H9 (cell line): ENCODE measurements around the gene ANKRD55. TPM values are rescaled to one million over a fixed set of nuclear protein-coding genes. Genes with fewer than 3 reads are reported as not detected.

ENCODE experiments used
- DNase-seq: peaks from one replicate; pipeline ENCODE4 v3.0.0-alpha.2; 2017
- H2AFZ ChIP-seq: one replicate; pipeline ENCODE4 v1.6.1; 2013; ENCODE audit warnings: mild to moderate bottlenecking, low read length, control low read depth, moderate library complexity
- H2AK5ac ChIP-seq: 2 replicates; pipeline ENCODE4 v1.6.1; 2013; ENCODE audit warnings: low read length, control low read depth, mixed read lengths; ENCODE audit not compliant: insufficient read length
- H2BK120ac ChIP-seq: one replicate; pipeline ENCODE4 v1.6.1; 2013; ENCODE audit warnings: low read depth, mild to moderate bottlenecking, low read length, control low read depth, inconsistent platforms; ENCODE audit not compliant: poor library complexity, severe bottlenecking
- H2BK12ac ChIP-seq: 2 replicates; pipeline ENCODE4 v1.6.1; 2013; ENCODE audit warnings: low read length, control low read depth, mixed read lengths, low read depth; ENCODE audit not compliant: insufficient read length
- H2BK15ac ChIP-seq: 2 replicates; pipeline ENCODE4 v1.6.1; 2013; ENCODE audit warnings: low read depth, low read length, control low read depth
- H2BK20ac ChIP-seq: one replicate; pipeline ENCODE4 v1.6.1; 2013; ENCODE audit warnings: low read depth, mild to moderate bottlenecking, low read length, control low read depth, inconsistent platforms; ENCODE audit not compliant: poor library complexity, severe bottlenecking
- H2BK5ac ChIP-seq: 2 replicates; pipeline ENCODE4 v1.6.1; 2013; ENCODE audit warnings: low read length, control low read depth, mixed read lengths; ENCODE audit not compliant: insufficient read length
- H3K14ac ChIP-seq: 2 replicates; pipeline ENCODE4 v1.6.1; 2013; ENCODE audit warnings: low read length, control low read depth; ENCODE audit not compliant: insufficient read depth
- H3K18ac ChIP-seq: 2 replicates; pipeline ENCODE4 v1.6.1; 2013; ENCODE audit warnings: low read depth, mild to moderate bottlenecking, mixed read lengths, low read length, control low read depth; ENCODE audit not compliant: insufficient read length
- H3K23ac ChIP-seq: 2 replicates; pipeline ENCODE4 v1.6.1; 2013; ENCODE audit warnings: low read length, control low read depth, mixed read lengths, low read depth; ENCODE audit not compliant: insufficient read length
- H3K23me2 ChIP-seq: 2 replicates; pipeline ENCODE4 v1.6.1; 2013; ENCODE audit warnings: low read depth, mild to moderate bottlenecking, mixed read lengths, low read length, control low read depth; ENCODE audit not compliant: insufficient read length, poor library complexity, severe bottlenecking
- H3K27ac ChIP-seq: 2 replicates; pipeline ENCODE4 v1.5.1; 2013; ENCODE audit warnings: low read length, control low read depth, mixed read lengths, low read depth; ENCODE audit not compliant: insufficient read length
- H3K27me3 ChIP-seq: 2 replicates; pipeline ENCODE4 v1.6.1; 2013; ENCODE audit warnings: low read length, control low read depth, inconsistent platforms; ENCODE audit not compliant: insufficient read depth
- H3K4ac ChIP-seq: 2 replicates; pipeline ENCODE4 v1.6.1; 2013; ENCODE audit warnings: low read depth, mild to moderate bottlenecking, control low read depth, inconsistent platforms, low read length, moderate library complexity
- H3K4me1 ChIP-seq: 2 replicates; pipeline ENCODE4 v1.6.1; 2013; ENCODE audit warnings: low read length, control low read depth, inconsistent platforms; ENCODE audit not compliant: insufficient read depth
- H3K4me2 ChIP-seq: 2 replicates; pipeline ENCODE4 v1.6.1; 2013; ENCODE audit warnings: low read length, control low read depth, mixed read lengths; ENCODE audit not compliant: insufficient read length, insufficient read depth
- H3K56ac ChIP-seq: 2 replicates; pipeline ENCODE4 v1.6.1; 2013; ENCODE audit warnings: low read depth, mild to moderate bottlenecking, mixed read lengths, low read length, control low read depth; ENCODE audit not compliant: insufficient read length
- H3K79me1 ChIP-seq: 2 replicates; pipeline ENCODE4 v1.6.1; 2013; ENCODE audit warnings: low read depth, mild to moderate bottlenecking, moderate library complexity, low read length, control low read depth, inconsistent platforms; ENCODE audit not compliant: insufficient read depth, poor library complexity, severe bottlenecking
- H3K79me2 ChIP-seq: 2 replicates; pipeline ENCODE4 v1.6.1; 2013; ENCODE audit warnings: low read length, control low read depth, inconsistent platforms; ENCODE audit not compliant: insufficient read depth
- H3K9ac ChIP-seq: 2 replicates; pipeline ENCODE4 v1.6.1; 2013; ENCODE audit warnings: low read length, control low read depth, mixed read lengths; ENCODE audit not compliant: insufficient read length; ENCODE audit errors: extremely low read depth
- H3K9me3 ChIP-seq: one replicate; pipeline ENCODE4 v1.6.1; 2013; ENCODE audit warnings: low read depth, low read length, inconsistent platforms; ENCODE audit not compliant: control insufficient read depth
- H3T11ph ChIP-seq: one replicate; pipeline ENCODE4 v1.6.1; 2013; ENCODE audit warnings: mild to moderate bottlenecking, low read length, control low read depth, inconsistent platforms
- H4K20me1 ChIP-seq: one replicate; pipeline ENCODE4 v1.6.1; 2013; ENCODE audit not compliant: control insufficient read depth, insufficient read length, insufficient read depth
- H4K5ac ChIP-seq: 2 replicates; pipeline ENCODE4 v1.6.1; 2013; ENCODE audit warnings: low read depth, mild to moderate bottlenecking, mixed read lengths, low read length, control low read depth; ENCODE audit not compliant: insufficient read length
- H4K8ac ChIP-seq: replicated peaks from 2 replicates; pipeline ENCODE4 v1.6.1; 2013; ENCODE audit warnings: low read length, control low read depth, mixed read lengths, low read depth; ENCODE audit not compliant: insufficient read length
- H4K91ac ChIP-seq: 2 replicates; pipeline ENCODE4 v1.6.1; 2013; ENCODE audit warnings: low read depth, mild to moderate bottlenecking, moderate library complexity, mixed read lengths, low read length, control low read depth; ENCODE audit not compliant: insufficient read length
- H3K27ac Mint-ChIP-seq, 3 experiments: 2 replicates in 2 of 3; 3 replicates in 1 of 3; pipeline ENCODE4 v1.8.0; 2020 to 2021; ENCODE audit warnings: mixed read lengths in 3 of 3, mild to moderate bottlenecking in 1 of 3, moderate library complexity in 1 of 3
- H3K27me3 Mint-ChIP-seq: 2 replicates; pipeline ENCODE4 v1.8.0; 2021; ENCODE audit warnings: low read depth, mild to moderate bottlenecking, moderate library complexity, mixed read lengths
- H3K36me3 Mint-ChIP-seq, 3 experiments: 2 replicates in 2 of 3; 3 replicates in 1 of 3; pipeline ENCODE4 v1.8.0; 2020 to 2021; ENCODE audit warnings: low read depth in 3 of 3, mixed read lengths in 3 of 3; ENCODE audit not compliant: insufficient read depth in 1 of 3
- H3K4me1 Mint-ChIP-seq, 2 experiments: 2 replicates each; pipeline ENCODE4 v1.8.0; 2020; ENCODE audit warnings: mixed read lengths in 2 of 2
- H3K4me3 Mint-ChIP-seq, 2 experiments: 2 replicates in 1 of 2; 3 replicates in 1 of 2; pipeline ENCODE4 v1.8.0; 2020 to 2021; ENCODE audit warnings: mild to moderate bottlenecking in 2 of 2, mixed read lengths in 2 of 2, moderate library complexity in 1 of 2
- H3K9me3 Mint-ChIP-seq, 2 experiments: 2 replicates in 1 of 2; 3 replicates in 1 of 2; pipeline ENCODE4 v1.8.0; 2020; ENCODE audit warnings: mild to moderate bottlenecking in 2 of 2, mixed read lengths in 2 of 2, moderate library complexity in 1 of 2
- WGBS: extraction: QIAGEN DNeasy Blood & Tissue Kit; methylation state at CpG from one replicate; pipeline ENCODE4 v1.1.7; 2013; ENCODE audit warnings: missing lambda C conversion rate, low lambda C conversion rate, mixed read lengths; ENCODE audit not compliant: insufficient read length; ENCODE audit errors: extremely low coverage; 5-methylcytosine and 5-hydroxymethylcytosine counted together
- total RNA-seq: library from RNA; stranded (reverse); gene quantifications from 2 replicates; pipeline ENCODE4 v1.2.1, GENCODE V29; 2021
- TF ChIP-seq, protein P1 (sequence below): fragments of 200-600 bp; sonication (generic); conservative IDR thresholded peaks from 3 replicates; pipeline ENCODE4 v1.8.0; 2021; ENCODE audit warnings: antibody characterized with exemption, mild to moderate bottlenecking

The ANKRD55 gene
- total RNA-seq, 1 experiment from 2014 or later = not detected

- Histone ChIP-seq H3K23ac (no peak overlapping the region), H2BK12ac (no peak overlapping the region), H4K20me1 (no peaks in the 10 kb centered on the region), H3K23me2 (no peaks in the 10 kb centered on the region), H4K5ac (no peak overlapping the region), H3K14ac (no peak overlapping the region), H3K9ac (no peak overlapping the region), H3K4me2 (no peak overlapping the region), H3K79me2 (no peaks in the 10 kb centered on the region), H2BK5ac (no peak overlapping the region), H3K9me3 (no peaks in the 10 kb centered on the region), H2AK5ac (no peak overlapping the region), H4K8ac (no peak overlapping the region), H3K27ac (no peak overlapping the region), H3K56ac (no peak overlapping the region), H2BK15ac (no peak overlapping the region), H3T11ph (no peak overlapping the region), H2AFZ (no peak overlapping the region), H2BK20ac (no peak overlapping the region), H3K27me3 (no peaks in the 10 kb centered on the region), H4K91ac (no peak overlapping the region), H3K18ac (no peak overlapping the region), H3K4ac (no peak overlapping the region), H3K4me1 (no peaks in the 10 kb centered on the region), H3K79me1 (no peaks in the 10 kb centered on the region), H2BK120ac (no peak overlapping the region)
- Mint-ChIP-seq H3K4me3 (no peak overlapping the region), H3K4me1 (no peaks in the 10 kb centered on the region; a peak in 1 of 4 replicates), H3K27me3 (no peaks in the 10 kb centered on the region), H3K9me3 (no peaks in the 10 kb centered on the region), H3K36me3 (no peaks in the 10 kb centered on the region), H3K27ac (peak overlapping the region in 1 of 3 experiments; percentile 65; a peak in 1 of 7 replicates)
- WGBS = no CpG with 5 or more reads among the region's 5 CpGs
- no peak for DNase-seq
- TF ChIP-seq, protein P1, sequence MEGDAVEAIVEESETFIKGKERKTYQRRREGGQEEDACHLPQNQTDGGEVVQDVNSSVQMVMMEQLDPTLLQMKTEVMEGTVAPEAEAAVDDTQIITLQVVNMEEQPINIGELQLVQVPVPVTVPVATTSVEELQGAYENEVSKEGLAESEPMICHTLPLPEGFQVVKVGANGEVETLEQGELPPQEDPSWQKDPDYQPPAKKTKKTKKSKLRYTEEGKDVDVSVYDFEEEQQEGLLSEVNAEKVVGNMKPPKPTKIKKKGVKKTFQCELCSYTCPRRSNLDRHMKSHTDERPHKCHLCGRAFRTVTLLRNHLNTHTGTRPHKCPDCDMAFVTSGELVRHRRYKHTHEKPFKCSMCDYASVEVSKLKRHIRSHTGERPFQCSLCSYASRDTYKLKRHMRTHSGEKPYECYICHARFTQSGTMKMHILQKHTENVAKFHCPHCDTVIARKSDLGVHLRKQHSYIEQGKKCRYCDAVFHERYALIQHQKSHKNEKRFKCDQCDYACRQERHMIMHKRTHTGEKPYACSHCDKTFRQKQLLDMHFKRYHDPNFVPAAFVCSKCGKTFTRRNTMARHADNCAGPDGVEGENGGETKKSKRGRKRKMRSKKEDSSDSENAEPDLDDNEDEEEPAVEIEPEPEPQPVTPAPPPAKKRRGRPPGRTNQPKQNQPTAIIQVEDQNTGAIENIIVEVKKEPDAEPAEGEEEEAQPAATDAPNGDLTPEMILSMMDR = no peak
Measured at GRCh38 chr5:56092115-56092514, 141.0 kb downstream of the ANKRD55 start.
